Activated CD4-positive, alpha-beta T cell treated with anti-CD3 and anti-CD28 coated beads for 4 hours (primary cell): ENCODE data around the gene TTI1.
"Not testable (repeated sequence)": the region's sequence is repeated elsewhere in the genome, so short reads cannot be mapped to it uniquely, and the experiment has no call there.

Experiments used
- DNase-seq, 2 donors: peaks; one replicate each; pipeline ENCODE4 v3.0.0-alpha.2; 2020

The TTI1 gene

GRCh38 chr20:37986873-37987601 lies 46.2 kb downstream of the TTI1 start:
- no peak for DNase-seq

- DNase-seq, result no peak
These were observed 47.0 kb downstream of the TTI1 start for GRCh38 chr20:37986044-37986858.

DNA sequence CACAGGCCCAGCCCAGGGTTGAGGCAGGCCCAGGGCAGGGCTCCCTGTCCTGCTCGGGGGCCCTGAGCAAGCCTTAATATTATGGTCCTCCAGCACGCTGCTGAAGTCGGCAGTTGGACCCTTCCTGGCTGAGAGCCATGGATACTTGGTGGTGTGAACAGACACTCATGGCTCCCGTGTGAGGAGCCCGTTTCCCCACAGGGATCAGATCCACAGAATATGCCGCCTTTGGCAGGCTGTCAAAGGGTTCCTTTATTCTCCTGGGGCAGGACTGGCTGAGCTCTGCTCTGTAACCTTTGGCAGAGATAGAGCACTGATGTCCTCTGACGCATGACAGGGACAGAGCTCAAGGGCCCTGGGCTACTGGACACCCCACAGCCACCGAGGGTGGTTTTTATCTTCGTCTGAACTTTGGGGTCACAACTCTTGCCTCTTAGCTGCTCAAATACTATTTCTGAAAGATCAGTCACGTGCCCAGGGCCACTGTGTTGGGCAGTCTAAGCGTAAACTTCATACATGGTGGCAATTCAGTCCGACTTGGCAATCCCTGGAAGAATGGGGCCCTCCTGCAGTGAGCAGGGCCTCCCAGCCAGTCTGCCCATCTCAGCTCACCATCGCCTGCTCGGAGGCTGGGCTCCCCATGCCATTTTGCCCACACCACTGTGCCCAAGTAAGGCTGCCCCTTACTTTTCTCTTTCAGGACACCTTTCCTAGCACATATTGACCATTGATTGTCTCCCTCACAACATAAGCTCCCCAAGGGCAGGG lies 49.1 kb downstream of the TTI1 start:
- no peak for DNase-seq

DNA sequence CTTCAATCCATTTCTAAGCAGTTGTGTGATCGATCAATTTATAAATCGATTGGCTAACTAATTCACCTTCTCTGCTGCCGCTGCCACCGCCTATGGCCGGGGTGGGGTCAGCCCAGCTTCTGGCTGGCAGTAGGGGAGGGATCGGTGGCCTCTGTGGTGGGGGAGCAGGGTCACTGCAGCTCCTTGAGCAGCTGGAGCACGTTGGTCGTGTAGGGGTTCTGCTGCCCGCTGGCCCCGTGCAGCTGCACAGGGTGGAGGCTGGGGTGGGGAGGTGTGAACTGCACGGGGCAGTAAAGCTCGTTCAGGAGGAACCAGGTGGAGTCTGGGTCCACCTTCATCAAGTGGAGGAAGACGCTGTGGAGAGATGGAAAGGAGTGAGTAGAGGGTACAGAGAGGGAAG lies 50.0 kb downstream of the TTI1 start:
- DNase-seq, result no peak

DNA sequence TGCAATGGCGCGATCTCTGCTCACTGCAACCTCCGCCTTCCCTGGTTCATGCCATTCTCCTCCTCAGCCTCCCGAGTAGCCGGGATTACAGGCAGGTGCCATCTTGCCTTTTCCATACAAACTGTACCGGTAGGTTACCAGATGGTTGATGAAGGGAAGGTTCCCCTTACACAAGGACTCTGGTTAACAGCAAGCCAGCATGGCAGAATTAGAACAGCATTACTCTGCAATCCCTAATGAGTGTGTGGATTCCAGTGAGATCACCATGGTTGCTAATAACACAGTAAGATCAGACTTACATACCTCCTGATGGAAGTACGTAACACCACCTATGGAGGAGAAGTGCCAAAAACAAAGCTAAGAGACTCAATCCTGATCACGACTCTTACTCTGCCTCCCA lies 51.7 kb downstream of the TTI1 start:
- DNase-seq, result no peak

- no peak for DNase-seq
These were observed 52.4 kb downstream of the TTI1 start for GRCh38 chr20:37980876-37981275.

GRCh38 chr20:37980383-37980782 lies 52.9 kb downstream of the TTI1 start:
- DNase-seq, result no peak

GRCh38 chr20:37979021-37979985 lies 54.0 kb downstream of the TTI1 start:
- DNase-seq, result no peak

DNA sequence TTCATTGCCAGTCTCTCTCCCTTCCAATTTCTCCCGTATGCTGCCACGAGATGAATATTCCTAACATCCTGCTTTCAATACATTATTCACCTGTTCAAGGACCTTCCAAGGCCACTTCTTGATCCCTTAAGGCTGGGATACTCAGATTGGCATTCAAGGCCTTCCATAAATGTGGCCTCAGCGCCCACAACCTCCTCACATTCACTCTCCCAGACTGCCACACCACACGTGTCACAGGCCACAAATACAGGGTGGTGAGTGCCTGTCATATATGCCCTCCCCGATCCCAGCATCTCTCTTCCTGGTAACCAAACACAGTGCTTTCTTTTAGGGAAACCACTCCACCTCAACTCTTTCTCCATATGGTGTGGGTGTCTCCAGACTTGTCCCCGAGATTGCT lies 55.5 kb downstream of the TTI1 start:
- no peak for DNase-seq

- DNase-seq, result no peak
These were observed 55.9 kb downstream of the TTI1 start for GRCh38 chr20:37977338-37977737.

DNA sequence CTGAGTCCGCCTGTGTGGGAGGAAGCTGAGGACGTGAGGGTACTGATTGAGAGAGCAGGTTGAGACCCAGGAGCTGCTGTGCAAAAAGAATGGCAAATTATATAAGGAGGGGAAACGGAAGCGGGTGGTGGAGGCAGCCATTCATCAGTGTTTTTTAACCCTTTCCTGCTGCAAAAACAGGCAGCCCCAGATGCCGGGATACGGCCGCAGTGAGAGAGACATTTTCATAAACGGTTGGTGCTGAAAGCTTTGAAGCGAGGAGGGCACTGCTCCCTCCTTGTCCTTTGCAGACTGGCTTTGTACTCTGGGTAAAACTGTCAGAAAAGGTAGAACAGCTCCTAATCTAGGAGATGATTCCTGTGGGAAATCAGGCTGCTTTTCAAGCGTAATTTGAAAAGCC lies 56.4 kb downstream of the TTI1 start:
- no peak for DNase-seq

DNA sequence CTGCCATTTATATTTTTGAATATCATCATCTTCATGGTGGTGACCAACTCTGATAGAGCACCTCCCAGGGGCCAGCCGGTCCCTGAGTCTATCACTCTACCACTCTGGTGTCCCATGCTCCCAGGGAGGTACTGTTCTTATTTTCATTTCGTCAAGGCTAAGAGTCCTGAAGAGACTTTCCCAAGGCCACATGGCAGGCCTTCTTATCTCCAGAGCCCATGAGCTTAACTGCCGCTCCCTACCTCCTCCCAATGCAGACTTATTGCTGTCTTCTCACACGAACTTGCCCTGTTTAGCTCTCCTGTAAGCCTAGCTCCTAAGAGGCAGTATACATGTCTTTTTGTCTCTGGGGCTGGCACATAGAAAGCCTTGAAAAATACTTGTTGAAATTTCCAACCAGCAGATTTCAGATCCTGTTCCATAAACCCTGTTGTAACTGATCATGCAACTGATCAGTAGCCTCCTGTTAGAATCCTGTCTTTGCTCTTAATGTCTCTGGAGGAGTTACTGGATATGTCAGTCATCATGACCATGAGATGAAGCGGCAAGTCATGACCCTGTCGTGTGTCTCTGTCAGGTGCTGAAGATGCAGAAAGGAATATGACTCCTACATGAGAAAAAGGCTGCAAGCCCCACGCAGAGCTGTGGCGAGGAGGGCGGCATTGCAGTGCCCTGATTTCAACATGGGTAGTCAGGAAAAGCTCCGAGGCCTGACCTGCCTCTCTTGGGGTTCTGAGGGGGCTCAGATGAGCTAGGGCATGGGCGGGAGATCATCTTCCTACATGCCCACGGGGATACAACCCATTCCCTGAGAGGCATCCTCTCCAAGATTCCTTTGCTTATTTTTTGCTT lies 60.0 kb downstream of the TTI1 start:
- no peak for DNase-seq

- DNase-seq, result no peak
These were observed 60.8 kb downstream of the TTI1 start for GRCh38 chr20:37972256-37973058.

- no peak for DNase-seq
These were observed 61.6 kb downstream of the TTI1 start for GRCh38 chr20:37971561-37972127.

DNA sequence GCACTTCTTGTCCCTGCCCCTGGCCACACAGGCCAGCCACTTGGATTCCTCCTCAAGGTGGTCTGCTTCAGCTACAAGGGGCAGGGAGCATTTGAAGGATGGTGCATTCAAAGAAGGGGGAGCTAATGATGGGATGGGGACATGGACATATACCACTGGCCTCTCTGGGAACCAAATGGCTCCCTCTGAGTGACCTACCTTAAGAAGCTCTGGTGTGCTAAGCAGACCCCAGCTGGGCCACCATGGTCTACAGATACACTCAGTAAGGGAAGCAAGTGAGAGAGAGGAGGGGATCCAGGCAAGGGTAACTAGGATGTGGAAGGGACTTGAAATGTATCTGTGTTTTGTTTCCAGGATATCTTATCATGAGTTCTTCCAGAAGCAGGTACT lies 62.4 kb downstream of the TTI1 start:
- DNase-seq, result no peak

DNA sequence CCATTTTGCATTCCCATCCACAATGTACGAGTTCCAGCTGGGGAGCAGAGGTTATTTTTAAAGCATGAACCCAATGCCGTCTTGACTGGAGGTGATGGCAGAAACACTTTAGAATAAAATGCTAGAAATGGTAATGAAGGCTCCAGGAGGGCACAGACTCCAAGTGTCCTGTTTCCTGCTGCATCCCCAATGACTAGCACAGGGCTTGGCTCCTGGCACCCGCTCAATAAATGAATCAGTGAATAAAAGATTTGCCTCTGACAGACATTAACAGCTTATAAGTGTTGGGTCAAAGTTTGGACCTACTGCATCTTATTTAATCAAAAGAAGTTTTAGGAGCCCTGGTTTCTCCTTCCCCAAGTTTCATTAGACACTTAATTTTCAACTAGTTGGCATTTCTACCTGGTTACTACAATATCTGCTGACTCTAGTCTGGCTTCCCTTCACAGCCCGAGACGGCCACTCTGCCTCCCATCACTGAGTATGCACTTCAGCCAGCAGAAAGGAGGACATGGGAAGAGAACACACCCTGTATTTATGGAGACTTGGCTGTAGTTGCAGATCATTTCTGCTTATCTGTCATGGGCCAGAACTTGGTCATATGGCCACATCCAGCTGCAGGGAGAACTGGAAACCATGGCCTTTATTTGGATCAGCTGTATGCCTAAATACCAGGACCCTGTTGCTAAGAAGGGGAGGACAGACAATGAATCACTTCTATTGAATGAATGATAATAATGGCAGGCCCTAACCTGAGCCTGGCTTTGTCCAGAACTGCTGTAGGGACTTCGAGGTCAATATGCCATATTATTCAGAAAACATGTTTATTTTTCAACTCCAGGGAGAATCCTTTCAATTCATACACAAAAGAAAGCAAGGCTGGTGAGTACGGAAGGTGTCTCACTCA lies 63.1 kb downstream of the TTI1 start:
- DNase-seq, result no peak

GRCh38 chr20:37968841-37969401 lies 64.3 kb downstream of the TTI1 start:
- no peak for DNase-seq

GRCh38 chr20:37963483-37963882 lies 69.8 kb downstream of the TTI1 start:
- not testable (repeated sequence) for DNase-seq

- DNase-seq, result no peak
These were observed 72.2 kb downstream of the TTI1 start for GRCh38 chr20:37961066-37961465.
